B cell (primary cell): ENCODE results near the gene PTPN4. TPM values are rescaled to one million over a fixed set of nuclear protein-coding genes. Genes with fewer than 3 reads are reported as not detected.

Experiments
- ATAC-seq: fragments of 200-7000 bp; cut with Tn5 transposase; one replicate; pipeline ENCODE4 v1.10.0; 2021; ENCODE audit warnings: low read depth, mild to moderate bottlenecking, moderate number of reproducible peaks, moderate library complexity
- CTCF ChIA-PET: fragments of 350-600 bp; sonication (Branson Sonifier 250); formaldehyde crosslinking; loops from one replicate; lab custom pipeline; 2021; ENCODE audit warnings: antibody characterized with exemption, inconsistent platforms; lab: Charles Lee
- POLR2A ChIA-PET: fragments of 350-600 bp; sonication (Branson Sonifier 250); formaldehyde crosslinking; loops from one replicate; lab custom pipeline; 2021; ENCODE audit warnings: antibody characterized with exemption; lab: Charles Lee
- DNase-seq: peaks from one replicate; pipeline ENCODE4 v3.0.0; 2013
- H2AFZ ChIP-seq: 2 replicates; pipeline ENCODE4 v1.6.1; 2012; ENCODE audit warnings: mild to moderate bottlenecking, low read depth, low read length; ENCODE audit not compliant: insufficient read depth, poor library complexity, severe bottlenecking
- H3K27ac ChIP-seq, 2 donors: 1 replicate in 1 of 2; 2 replicates in 1 of 2; pipeline ENCODE4 v1.5.1; 2012 to 2013; ENCODE audit warnings: low read length in 2 of 2, mild to moderate bottlenecking in 2 of 2, moderate library complexity in 1 of 2
- H3K27me3 ChIP-seq, 4 experiments: fragments of 200-600 bp in 1 of 4; sonication (generic) in 1 of 4; replicated peaks in 1 of 4; 1 replicate in 2 of 4; 2 replicates in 2 of 4; pipeline versions ENCODE4 v1.6.1 to v1.7.0; 2013 to 2016; ENCODE audit warnings: low read length in 3 of 4, mild to moderate bottlenecking in 2 of 4, mixed read lengths in 1 of 4, moderate library complexity in 1 of 4; ENCODE audit not compliant: insufficient read depth in 4 of 4, control insufficient read depth in 3 of 4; ENCODE audit errors: control extremely low read depth in 1 of 4
- H3K36me3 ChIP-seq, 2 experiments: replicated peaks in 1 of 2; 1 replicate in 1 of 2; 2 replicates in 1 of 2; pipeline versions ENCODE4 v1.6.1 to v1.7.1; 2013; ENCODE audit warnings: low read length in 1 of 2; ENCODE audit not compliant: insufficient read depth in 2 of 2, control insufficient read depth in 1 of 2; ENCODE audit errors: control extremely low read depth in 1 of 2, extremely low read depth in 1 of 2
- H3K4me1 ChIP-seq, 2 donors: fragments of 200-600 bp in 1 of 2; sonication (generic) in 1 of 2; 1 replicate in 1 of 2; 2 replicates in 1 of 2; pipeline versions ENCODE4 v1.5.1 to v1.6.1; 2013 to 2017; ENCODE audit warnings: low read length in 2 of 2; ENCODE audit not compliant: control insufficient read depth in 2 of 2, insufficient read depth in 2 of 2
- H3K4me2 ChIP-seq: replicated peaks from 2 replicates; pipeline ENCODE3; 2012; ENCODE audit warnings: mild to moderate bottlenecking, low read depth, low read length; ENCODE audit not compliant: poor library complexity, severe bottlenecking
- H3K4me3 ChIP-seq, 5 experiments: fragments of 200-600 bp in 1 of 5; sonication (generic) in 1 of 5; 1 replicate in 3 of 5; 2 replicates in 2 of 5; pipeline versions ENCODE4 v1.5.1 to v1.7.0; 2011 to 2016; ENCODE audit warnings: low read length in 4 of 5, mild to moderate bottlenecking in 4 of 5, low read depth in 2 of 5, control low read depth in 1 of 5, moderate library complexity in 1 of 5; ENCODE audit not compliant: insufficient read depth in 1 of 5; ENCODE audit errors: control extremely low read depth in 1 of 5, extremely low read depth in 1 of 5
- H3K79me2 ChIP-seq: fragments of 200-600 bp; sonication (generic); one replicate; pipeline ENCODE4 v1.6.0; 2016; ENCODE audit warnings: low read length; ENCODE audit not compliant: control insufficient read depth, insufficient read depth
- H3K9ac ChIP-seq: fragments of 200-600 bp; sonication (generic); 2 replicates; pipeline ENCODE4 v1.6.1; 2017; ENCODE audit warnings: mild to moderate bottlenecking, low read length, moderate library complexity
- H3K9me3 ChIP-seq, 3 donors: one replicate each; pipeline versions ENCODE4 v1.6.1 to v1.7.1; 2013; ENCODE audit warnings: low read length in 2 of 3; ENCODE audit not compliant: control insufficient read depth in 2 of 3, insufficient read depth in 1 of 3; ENCODE audit errors: control extremely low read depth in 1 of 3
- H4K20me1 ChIP-seq: 2 replicates; pipeline ENCODE4 v1.6.0; 2012; ENCODE audit warnings: mild to moderate bottlenecking, low read length; ENCODE audit not compliant: insufficient read depth, control insufficient read depth, poor library complexity, severe bottlenecking
- H3K27ac Mint-ChIP-seq: one replicate; pipeline ENCODE4 v1.8.0; 2021; ENCODE audit warnings: mixed read lengths
- H3K27me3 Mint-ChIP-seq: one replicate; pipeline ENCODE4 v1.8.0; 2021; ENCODE audit warnings: mixed read lengths
- H3K4me1 Mint-ChIP-seq: one replicate; pipeline ENCODE4 v1.8.0; 2021; ENCODE audit warnings: mixed read lengths
- H3K4me3 Mint-ChIP-seq: one replicate; pipeline ENCODE4 v1.8.0; 2021; ENCODE audit warnings: mixed read lengths
- H3K9me3 Mint-ChIP-seq: one replicate; pipeline ENCODE4 v1.8.0; 2022; ENCODE audit warnings: mixed read lengths; ENCODE audit not compliant: insufficient read depth
- CTCF ChIP-seq: fragments of 200-600 bp; IDR thresholded peaks from one replicate; pipeline ENCODE4 v1.8.0; 2022; ENCODE audit warnings: antibody characterized with exemption, mild to moderate bottlenecking
- EZH2 ChIP-seq: IDR thresholded peaks from 2 replicates; pipeline ENCODE4 v1.6.1; 2012; ENCODE audit warnings: borderline replicate concordance, low read depth, mild to moderate bottlenecking, moderate library complexity, low read length; ENCODE audit not compliant: insufficient read depth, poor library complexity, severe bottlenecking
- WGBS: methylation state at CpG from one replicate; pipeline ENCODE4 v1.1.5; 2013; ENCODE audit warnings: missing lambda C conversion rate; ENCODE audit not compliant: insufficient coverage; 5-methylcytosine and 5-hydroxymethylcytosine counted together
- intact Hi-C: fragments of 100-400 bp; cut with micrococcal nuclease; formaldehyde crosslinking; loops from one replicate; pipeline ENCODE4 v1.10.0; 2022
- polyA plus RNA-seq: library from polyadenylated mRNA; depleted of rRNA; stranded (reverse); fragments of >200 nt; gene quantifications from 2 replicates; pipeline ENCODE4 v1.2.3, GENCODE V29; 2012
- total RNA-seq, 2 donors: library from RNA; stranded (reverse); fragments of 120-200 nt in 1 of 2; gene quantifications; 1 replicate in 1 of 2; 2 replicates in 1 of 2; pipeline versions ENCODE4 v1.2.3 to v1.2.4, GENCODE V29; 2013 to 2022

Gene PTPN4
- total and polyA plus RNA-seq, 2 donors (not counting 1 experiment from before 2014, with no cell fraction given), result 12.6 to 54.8 TPM

- Histone ChIP-seq H3K79me2 (no peaks in the 10 kb centered on the region), H3K36me3 (no peaks in the 10 kb centered on the region), H4K20me1 (no peaks in the 10 kb centered on the region), H3K9me3 (no peaks in the 10 kb centered on the region), H3K27me3 (no peaks in the 10 kb centered on the region), H3K27ac (no peak overlapping the region), H3K4me2 (no peak overlapping the region), H3K9ac (no peak overlapping the region), H2AFZ (no peak overlapping the region), H3K4me3 (no peak overlapping the region), H3K4me1 (no peaks in the 10 kb centered on the region)
- intact Hi-C loops, result no loop called here
- Mint-ChIP-seq H3K4me1 (no peaks in the 10 kb centered on the region), H3K27me3 (peaks cover 25% of the 10 kb centered on the region), H3K27ac (no peak overlapping the region), H3K9me3 (no peaks in the 10 kb centered on the region), H3K4me3 (no peak overlapping the region)
- WGBS, result 4% methylated on average over 2 of the region's 3 CpGs
- DNase-seq (no peak), ATAC-seq (no peak)
- ChIA-PET POLR2A (no interaction called here), CTCF (interaction anchor here (2.0 kb wide), 1 partner anchor 14 kb away, joined by 6 read pairs; no protein-coding TSS in a partner anchor)
- TF ChIP-seq EZH2 (no peak), CTCF (no peak)
Observed at GRCh38 chr2:119739580-119740255, 20.0 kb upstream of the PTPN4 start.

GRCh38 chr2:119741001-119741400, 18.7 kb upstream of the PTPN4 start:
- H3K4me2 ChIP-seq, result no peak overlapping the region
- ATAC-seq (no peak), DNase-seq (no peak)
- H3K4me3 Mint-ChIP-seq, result no peak overlapping the region
- ChIA-PET CTCF (interaction anchor here (2.0 kb wide), 1 partner anchor 13 kb away, joined by 6 read pairs; no protein-coding TSS in a partner anchor), POLR2A (no interaction called here)
- no peak overlapping the region for H3K9ac ChIP-seq
- no peaks in the 10 kb centered on the region for H3K4me1 Mint-ChIP-seq
- WGBS, result no CpG with 5 or more reads among the region's 3 CpGs
- TF ChIP-seq EZH2 (no peak), CTCF (no peak)
- H3K27ac ChIP-seq, result no peak overlapping the region
- H3K9me3 ChIP-seq, result no peaks in the 10 kb centered on the region
- H3K27me3 ChIP-seq, result no peaks in the 10 kb centered on the region
- H3K27ac Mint-ChIP-seq, result no peak overlapping the region
- H3K36me3 ChIP-seq, result no peaks in the 10 kb centered on the region
- H3K27me3 Mint-ChIP-seq, result peaks cover 29% of the 10 kb centered on the region
- no peaks in the 10 kb centered on the region for H3K9me3 Mint-ChIP-seq
- H4K20me1 ChIP-seq, result no peaks in the 10 kb centered on the region
- no peak overlapping the region for H2AFZ ChIP-seq
- intact Hi-C loops, result no loop called here
- H3K4me3 ChIP-seq, result no peak overlapping the region
- H3K4me1 ChIP-seq, result no peaks in the 10 kb centered on the region
- no peaks in the 10 kb centered on the region for H3K79me2 ChIP-seq
